Activated CD4-positive, alpha-beta T cell treated with anti-CD3 and anti-CD28 coated beads, Interleukin-2, Interleukin-6, amounts not matched to agents 100 ng/mL and 50 ng/mL, durations not matched to agents 16 hours and 8 hours (primary cell): ENCODE measurements around the gene TNS1.

Source experiments
- DNase-seq: peaks from one replicate; pipeline ENCODE4 v3.0.0-alpha.2; 2020

TNS1 gene

DNA sequence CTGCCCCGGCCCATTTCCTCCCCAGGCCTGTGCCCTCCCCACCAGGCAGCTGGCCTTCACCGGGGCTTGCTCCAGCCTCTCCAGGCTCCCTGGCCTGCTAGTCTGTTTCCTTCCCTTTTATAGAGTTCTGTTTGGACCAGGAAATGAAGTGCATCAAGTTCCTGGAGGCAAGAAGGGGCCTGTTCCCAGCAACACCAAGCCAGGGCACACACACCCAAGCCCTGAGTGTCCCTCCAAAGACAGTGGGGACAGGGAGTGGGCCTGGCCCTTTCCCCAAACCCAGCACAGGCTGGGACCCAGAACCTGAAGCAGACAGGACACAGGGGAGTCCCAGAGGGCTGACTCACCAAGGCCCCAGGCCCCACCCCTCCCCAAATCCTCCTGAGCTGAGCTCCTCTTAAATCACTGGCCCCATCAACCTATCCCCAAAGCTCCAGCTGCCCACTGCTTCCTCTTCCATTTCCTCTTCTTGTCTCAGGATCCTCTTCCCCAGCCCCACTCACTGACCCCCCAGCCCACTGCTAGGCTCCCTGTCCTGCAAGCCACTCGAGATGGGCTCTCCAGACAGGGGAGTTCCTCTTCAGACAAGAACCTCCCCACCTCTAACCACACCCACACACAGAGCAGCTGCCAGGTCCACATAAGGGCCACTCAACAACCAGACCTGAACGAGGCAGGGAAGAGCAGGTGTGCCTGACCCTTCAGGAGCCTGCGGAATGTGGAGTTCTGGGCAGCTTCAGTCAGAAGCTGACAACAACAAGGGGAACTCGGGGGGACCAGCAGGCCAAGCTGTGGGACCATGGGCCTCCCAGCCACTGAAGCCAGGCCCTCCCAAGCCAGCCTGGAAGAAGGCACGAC is 74.2 kb downstream of the TNS1 start:
- DNase-seq, result no peak

GRCh38 chr2:217927601-217928323 is 75.0 kb downstream of the TNS1 start:
- DNase-seq, result no peak

DNA sequence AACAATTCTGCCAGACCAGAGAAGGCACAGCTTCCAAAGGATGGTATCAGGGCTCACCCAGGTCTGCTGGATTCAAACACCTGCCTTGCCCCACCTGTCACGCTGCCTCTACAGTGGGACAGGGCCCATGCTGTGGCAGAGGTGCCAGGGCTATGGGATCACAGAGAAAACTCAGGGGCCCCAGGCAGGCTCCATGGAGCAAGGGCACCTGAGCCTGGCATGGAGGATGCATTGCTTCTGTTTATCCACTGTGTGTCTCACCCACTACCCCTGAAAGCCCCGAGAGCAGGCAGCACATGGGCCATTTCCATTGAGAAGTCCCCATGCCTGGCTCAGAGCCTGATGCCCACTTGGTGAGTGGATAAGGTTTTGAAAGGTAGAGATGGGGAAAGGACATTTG is 76.0 kb downstream of the TNS1 start:
- no peak for DNase-seq

- DNase-seq, result no peak
Measured at GRCh38 chr2:217924346-217924901, 78.4 kb downstream of the TNS1 start.

DNA sequence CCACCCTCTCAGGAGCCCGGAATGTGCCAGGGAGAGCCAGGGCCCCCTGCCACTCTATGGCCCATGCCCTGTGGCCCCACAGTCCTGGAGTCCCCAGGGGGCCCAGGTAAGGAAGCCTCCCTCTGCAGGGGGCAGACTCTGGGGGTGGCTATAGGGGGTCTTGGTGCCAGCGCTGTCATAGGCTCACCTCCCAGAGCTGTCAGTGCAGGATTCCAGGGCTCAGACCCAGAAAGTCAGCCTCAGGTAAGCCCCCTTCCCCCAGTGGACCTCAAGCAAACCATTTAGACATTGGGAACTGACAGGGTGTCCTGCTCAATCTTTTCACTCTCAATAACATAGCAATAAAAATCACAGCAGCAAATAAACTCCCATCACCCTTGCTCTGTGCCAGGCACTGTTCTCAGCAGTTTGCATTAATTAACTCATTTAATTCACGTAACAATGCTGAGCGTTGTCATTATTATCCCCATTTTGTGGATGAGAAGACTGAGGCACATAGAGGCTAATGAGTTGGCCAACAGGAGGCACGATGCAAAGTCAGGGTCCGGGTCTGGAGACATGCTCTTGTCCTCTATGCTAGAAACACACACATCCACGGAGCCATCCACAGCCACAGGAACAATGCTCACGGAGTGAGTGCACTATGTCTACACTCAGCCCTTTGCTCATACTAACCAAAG is 79.6 kb downstream of the TNS1 start:
- no peak for DNase-seq

- no peak for DNase-seq
Measured at GRCh38 chr2:217922101-217923006, 80.4 kb downstream of the TNS1 start.

GRCh38 chr2:217920879-217921603 is 81.8 kb downstream of the TNS1 start:
- DNase-seq, result no peak

DNA sequence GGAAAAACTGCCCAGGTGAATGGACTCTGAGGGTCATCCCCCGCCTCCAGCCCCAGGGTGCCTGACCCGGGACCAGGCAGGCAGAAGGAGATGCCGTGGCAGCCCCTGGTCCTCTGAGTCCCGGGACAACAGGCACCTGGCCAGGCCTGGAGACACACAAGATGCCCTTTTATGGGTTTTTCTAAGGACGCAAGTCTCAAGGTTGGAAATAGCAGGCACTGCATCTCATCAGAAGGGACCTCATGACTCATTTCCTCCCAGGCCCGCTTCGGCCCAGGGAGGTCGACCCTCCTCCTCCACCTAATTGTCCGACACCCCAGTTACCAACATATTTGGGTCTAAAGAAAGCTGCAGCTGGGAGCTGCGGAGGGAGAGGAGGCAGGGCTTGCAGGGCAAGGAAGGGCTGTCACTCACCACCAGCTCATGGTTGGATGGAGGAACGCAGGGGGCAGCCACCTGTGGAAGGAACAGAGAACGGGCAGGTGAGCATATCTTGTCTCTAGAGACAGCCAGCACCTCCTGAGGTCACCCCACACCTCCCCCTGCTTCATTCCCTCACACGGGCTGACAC is 82.9 kb downstream of the TNS1 start:
- no peak for DNase-seq

- no peak for DNase-seq
Measured at GRCh38 chr2:217919204-217919603, 83.6 kb downstream of the TNS1 start.

DNA sequence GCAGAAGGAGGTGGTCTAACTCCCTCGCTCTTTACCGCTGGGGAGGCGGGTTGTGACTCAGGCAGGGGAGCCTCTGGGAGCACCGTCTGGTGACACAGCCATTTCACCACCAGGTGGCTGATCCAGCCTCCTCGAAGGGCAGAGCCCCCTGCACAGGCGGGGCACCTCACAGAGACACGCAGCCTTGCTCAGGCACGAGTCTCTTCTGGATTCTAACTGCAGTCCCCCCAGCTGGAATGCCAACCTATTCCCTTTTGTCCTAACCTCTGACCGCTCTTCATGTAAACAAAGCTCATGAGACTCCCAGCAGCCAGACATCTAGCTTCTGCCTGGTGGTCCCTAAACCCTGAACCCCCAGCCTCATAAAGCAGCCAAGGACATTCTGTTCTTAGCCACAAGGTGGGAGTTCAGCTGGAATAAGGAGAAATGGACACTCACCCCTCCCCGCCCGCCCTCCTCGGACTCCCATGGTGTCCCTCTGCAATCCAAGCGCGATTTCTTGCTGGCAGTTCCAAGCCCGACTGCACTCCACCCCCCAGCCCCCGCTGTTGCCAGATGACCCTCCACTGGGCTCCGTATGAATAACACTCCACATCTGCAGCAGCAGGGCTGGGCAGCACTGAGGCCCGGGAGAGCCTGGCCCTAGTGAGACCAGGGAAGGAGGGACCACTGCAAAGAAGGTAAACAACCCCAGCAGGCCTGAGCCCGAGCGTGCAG is 84.3 kb downstream of the TNS1 start:
- DNase-seq, result no peak

GRCh38 chr2:217916504-217917254 is 86.1 kb downstream of the TNS1 start:
- DNase-seq, result no peak

DNA sequence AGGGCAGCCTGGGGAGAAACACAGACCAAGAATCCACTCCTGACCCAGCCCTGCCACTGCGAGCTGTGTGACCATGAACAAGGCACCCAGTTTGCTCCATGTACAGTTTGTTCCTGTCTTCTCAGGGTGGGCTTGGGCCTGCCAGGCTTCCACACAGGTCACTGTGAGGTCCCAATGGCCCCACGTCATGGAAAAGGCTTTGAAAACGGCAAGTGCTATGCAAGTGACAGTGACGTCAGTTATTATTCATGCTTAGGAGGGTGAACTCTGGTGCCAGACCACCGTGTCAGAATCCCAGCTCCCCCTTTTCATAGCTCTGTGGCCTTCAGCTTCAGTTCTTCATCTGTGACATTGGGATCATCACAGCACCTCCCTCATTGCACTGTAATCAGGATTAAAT is 87.1 kb downstream of the TNS1 start:
- no peak for DNase-seq

DNA sequence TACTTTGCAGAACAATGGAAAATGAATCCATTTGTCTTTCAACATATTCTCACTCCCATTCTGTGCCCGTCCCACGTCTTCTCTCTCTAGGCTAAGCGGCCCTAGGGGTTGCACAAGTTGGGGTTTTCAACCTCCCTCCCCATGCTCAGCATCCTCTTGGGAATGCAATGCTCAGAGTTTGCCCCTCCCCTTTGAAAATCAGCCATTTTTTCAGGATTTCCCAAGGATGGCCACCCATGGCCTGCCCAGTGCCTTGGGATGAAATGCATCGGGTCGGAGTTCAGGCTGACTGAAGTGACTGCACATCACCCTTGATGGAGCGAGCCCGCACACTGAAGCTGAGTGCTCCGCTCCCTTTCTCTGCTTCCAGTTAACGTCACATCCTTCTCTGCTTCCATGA is 87.9 kb downstream of the TNS1 start:
- no peak for DNase-seq

DNA sequence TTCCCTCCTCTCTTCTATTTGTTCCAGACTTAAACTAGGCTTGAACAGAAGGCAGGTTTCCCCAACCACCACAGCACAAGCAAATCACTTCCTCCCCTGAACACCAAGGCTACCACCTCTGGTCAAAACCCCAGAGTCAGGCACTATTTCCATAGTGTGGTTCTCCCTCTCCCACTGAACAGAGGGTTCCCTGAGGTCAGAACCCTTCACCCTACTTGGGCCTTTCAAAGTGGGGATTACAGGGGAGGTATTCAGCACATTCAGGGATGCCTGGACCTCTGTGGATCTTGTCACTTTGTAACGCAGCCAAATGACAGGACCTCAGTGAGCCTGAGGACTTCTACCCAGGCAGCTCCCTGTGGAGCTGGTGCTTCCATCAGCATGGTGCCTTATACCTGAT is 88.7 kb downstream of the TNS1 start:
- no peak for DNase-seq

- no peak for DNase-seq
Measured at GRCh38 chr2:217913436-217913835, 89.4 kb downstream of the TNS1 start.

DNA sequence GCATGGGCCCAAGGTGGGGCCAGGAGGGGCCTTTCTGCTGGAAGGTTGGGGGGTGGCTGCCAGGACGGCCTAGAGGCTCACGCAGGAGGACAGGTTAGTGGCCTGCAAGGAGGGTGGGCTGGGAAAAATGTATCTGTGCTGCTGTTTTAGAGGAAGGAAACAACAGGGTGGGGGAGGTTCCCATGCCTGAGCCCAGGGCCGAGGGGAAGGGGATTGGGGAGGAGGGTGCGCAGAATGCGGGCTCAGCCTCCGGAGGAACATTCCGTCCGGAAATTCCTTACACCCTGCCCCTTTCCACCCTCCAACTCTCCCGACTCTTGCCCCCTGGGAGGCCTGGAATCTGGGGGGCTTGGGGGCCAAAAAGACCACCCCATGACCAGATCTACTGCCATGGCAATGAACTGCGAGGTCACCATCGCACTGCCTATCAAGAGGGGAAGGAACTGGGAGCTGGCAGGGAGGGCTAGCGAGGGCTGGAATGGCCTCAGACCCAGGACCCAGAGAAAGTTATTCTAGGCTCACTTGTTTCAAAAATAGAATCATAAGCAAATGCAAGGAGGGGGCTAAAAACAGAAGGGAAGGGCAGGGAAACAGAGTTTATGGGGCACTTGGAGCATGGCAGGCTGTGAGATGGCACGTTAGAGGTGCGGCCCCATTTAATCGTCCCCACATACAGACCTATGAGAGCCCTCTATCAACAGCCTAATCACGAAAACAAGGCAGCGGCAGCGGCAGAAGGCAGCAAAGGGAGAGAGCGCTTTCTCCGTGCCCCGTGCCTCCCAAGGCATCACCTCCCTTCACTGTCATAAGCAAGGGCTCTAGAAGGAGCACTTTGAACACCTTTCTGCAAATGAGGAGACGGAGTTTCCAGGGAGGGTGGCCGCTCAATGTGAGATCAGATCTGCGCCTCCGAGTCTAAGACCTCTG is 90.4 kb downstream of the TNS1 start:
- DNase-seq, result no peak

GRCh38 chr2:217911283-217912097 is 91.3 kb downstream of the TNS1 start:
- no peak for DNase-seq

DNA sequence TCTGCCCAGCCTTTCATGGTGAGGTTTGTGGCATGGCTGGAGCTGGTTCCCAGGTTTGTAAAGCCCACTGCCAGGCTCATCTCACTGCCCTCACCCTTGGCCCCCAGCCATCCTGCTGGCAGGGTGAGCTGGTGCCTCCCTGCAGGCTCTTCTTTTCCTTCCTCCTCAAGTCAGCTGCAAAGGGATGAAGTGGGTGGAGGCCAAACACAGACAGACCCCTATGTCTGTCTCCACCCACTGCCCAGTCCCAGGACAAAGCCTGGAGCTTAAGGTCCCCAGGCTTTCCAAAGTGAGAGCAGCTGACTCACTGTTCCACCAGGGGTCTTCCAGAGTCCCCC is 92.0 kb downstream of the TNS1 start:
- no peak for DNase-seq
